SU-DHL-6 (cell line): ENCODE results near the gene VWA8.

Experiments
- EZH2phosphoT487 ChIP-seq: fragments of 200-600 bp; sonication (generic), shearing (Covaris generic); conservative IDR thresholded peaks from 2 replicates; pipeline ENCODE4 v1.6.1; 2018; ENCODE audit warnings: mild to moderate bottlenecking, antibody characterized with exemption, low read length, moderate library complexity, mixed read lengths
- TF ChIP-seq, protein P1 (sequence below): fragments of 200-600 bp; sonication (generic); IDR thresholded peaks from one replicate; pipeline ENCODE4 v1.5.1; 2017; ENCODE audit warnings: antibody characterized with exemption, mild to moderate bottlenecking, low read length, moderate library complexity; ENCODE audit not compliant: insufficient read depth, poor library complexity, severe bottlenecking

- no peak for TF ChIP-seq EZH2phosphoT487
- TF ChIP-seq, protein P1, sequence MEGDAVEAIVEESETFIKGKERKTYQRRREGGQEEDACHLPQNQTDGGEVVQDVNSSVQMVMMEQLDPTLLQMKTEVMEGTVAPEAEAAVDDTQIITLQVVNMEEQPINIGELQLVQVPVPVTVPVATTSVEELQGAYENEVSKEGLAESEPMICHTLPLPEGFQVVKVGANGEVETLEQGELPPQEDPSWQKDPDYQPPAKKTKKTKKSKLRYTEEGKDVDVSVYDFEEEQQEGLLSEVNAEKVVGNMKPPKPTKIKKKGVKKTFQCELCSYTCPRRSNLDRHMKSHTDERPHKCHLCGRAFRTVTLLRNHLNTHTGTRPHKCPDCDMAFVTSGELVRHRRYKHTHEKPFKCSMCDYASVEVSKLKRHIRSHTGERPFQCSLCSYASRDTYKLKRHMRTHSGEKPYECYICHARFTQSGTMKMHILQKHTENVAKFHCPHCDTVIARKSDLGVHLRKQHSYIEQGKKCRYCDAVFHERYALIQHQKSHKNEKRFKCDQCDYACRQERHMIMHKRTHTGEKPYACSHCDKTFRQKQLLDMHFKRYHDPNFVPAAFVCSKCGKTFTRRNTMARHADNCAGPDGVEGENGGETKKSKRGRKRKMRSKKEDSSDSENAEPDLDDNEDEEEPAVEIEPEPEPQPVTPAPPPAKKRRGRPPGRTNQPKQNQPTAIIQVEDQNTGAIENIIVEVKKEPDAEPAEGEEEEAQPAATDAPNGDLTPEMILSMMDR = no peak
These were observed 327.1 kb downstream of the VWA8 start for GRCh38 chr13:41633776-41634175.
